Measurements from ENCODE around the gene HOOK2.

Gene HOOK2

GRCh38 chr19:12792051-12792852, 16.9 kb upstream of the HOOK2 start:
- Histone ChIP-seq H2BK12ac (ENCODE audit: low read length) (peak overlapping the region; percentile 9), H3K23ac (ENCODE audit: low read length) (no peak overlapping the region), H3K4me2 (ENCODE audit: low read length) (peak overlapping the region; percentile 96), H3K36me3 (ENCODE audit: control insufficient read depth in 1 of 2, insufficient read depth in 2 of 2, low read length in 2 of 2) (peaks cover 0 to 6% of the 10 kb centered on the region in 2 experiments), H3K18ac (ENCODE audit: low read length) (peak overlapping the region; percentile 62), H3K14ac (ENCODE audit: low read length) (peak overlapping the region; percentile 82), H2BK120ac (ENCODE audit: insufficient read depth, low read length, poor library complexity) (peak overlapping the region; percentile 64), H3K27me3 (ENCODE audit: insufficient read depth, low read length) (no peaks in the 10 kb centered on the region), H2BK5ac (ENCODE audit: low read depth, low read length, poor library complexity) (peak overlapping the region; percentile 83), H3K4ac (ENCODE audit: low read depth, low read length) (peak overlapping the region; percentile 89), H2AK5ac (ENCODE audit: low read length) (peak overlapping the region; percentile 50), H3K4me3 (ENCODE audit: low read depth, low read length) (peak overlapping the region; percentile 97), H3K4me1 (ENCODE audit: control insufficient read depth in 1 of 2, insufficient read depth in 2 of 2, low read length in 2 of 2) (peaks cover 25 to 26% of the 10 kb centered on the region in 2 experiments), H3K79me1 (ENCODE audit: low read length) (peaks cover 53% of the 10 kb centered on the region), H4K8ac (ENCODE audit: low read depth, low read length) (peak overlapping the region; percentile 77), H3K79me2 (ENCODE audit: control insufficient read depth, insufficient read depth, low read length, poor library complexity) (peaks cover 26% of the 10 kb centered on the region), H3K9ac (ENCODE audit: low read length) (peak overlapping the region; percentile 88), H3K9me3 (ENCODE audit: insufficient read depth, low read depth, low read length) (peaks cover 2% of the 10 kb centered on the region), H3K27ac (ENCODE audit: low read depth, low read length) (peak overlapping the region; percentile 87), H4K91ac (ENCODE audit: low read depth, low read length) (peak overlapping the region; percentile 49), H2AFZ (ENCODE audit: insufficient read depth, low read length, poor library complexity) (peak overlapping the region; percentile 15), H4K12ac (ENCODE audit: low read depth, low read length) (peak overlapping the region; percentile 49)
- no CpG with 5 or more reads among the region's 84 CpGs for WGBS (ENCODE audit: extremely low coverage, insufficient coverage, insufficient read length)
- DNase-seq: peak; percentile 60 to 73

GRCh38 chr19:12791345-12792050, 16.1 kb upstream of the HOOK2 start, which contains the start of gene JUNB:
Gene JUNB (plus strand): TSS chr19:12791486. CDS start chr19:12791772, 286 bp downstream.
- Histone ChIP-seq H4K8ac (ENCODE audit: low read depth, low read length) (peak within 1 kb of the TSS; percentile 96), H2AFZ (ENCODE audit: insufficient read depth, low read length, poor library complexity) (peak within 1 kb of the TSS; percentile 41), H2BK12ac (ENCODE audit: low read length) (peak within 1 kb of the TSS; percentile 69), H3K4me3 (ENCODE audit: low read depth, low read length) (peak within 1 kb of the TSS; percentile 97), H3K23ac (ENCODE audit: low read length) (no peak within 1 kb of the TSS), H4K91ac (ENCODE audit: low read depth, low read length) (peak within 1 kb of the TSS; percentile 84), H3K14ac (ENCODE audit: low read length) (peak within 1 kb of the TSS; percentile 82), H3K27me3 (ENCODE audit: insufficient read depth, low read length) (no peaks in the 10 kb centered on the region), H3K9me3 (ENCODE audit: insufficient read depth, low read depth, low read length) (peaks cover 2% of the 10 kb centered on the region), H2BK5ac (ENCODE audit: low read depth, low read length, poor library complexity) (peak within 1 kb of the TSS; percentile 90), H3K4me1 (ENCODE audit: control insufficient read depth in 1 of 2, insufficient read depth in 2 of 2, low read length in 2 of 2) (peaks cover 27 to 29% of the 10 kb centered on the region in 2 experiments), H3K18ac (ENCODE audit: low read length) (peak within 1 kb of the TSS; percentile 87), H3K27ac (ENCODE audit: low read depth, low read length) (peak within 1 kb of the TSS; percentile 96), H3K9ac (ENCODE audit: low read length) (peak within 1 kb of the TSS; percentile 88), H2AK5ac (ENCODE audit: low read length) (peak within 1 kb of the TSS; percentile 86), H2BK120ac (ENCODE audit: insufficient read depth, low read length, poor library complexity) (peak within 1 kb of the TSS; percentile 64), H3K4me2 (ENCODE audit: low read length) (peak within 1 kb of the TSS; percentile 96), H3K79me1 (ENCODE audit: low read length) (peaks cover 55% of the 10 kb centered on the region), H3K79me2 (ENCODE audit: control insufficient read depth, insufficient read depth, low read length, poor library complexity) (peaks cover 26% of the 10 kb centered on the region), H3K36me3 (ENCODE audit: control insufficient read depth in 1 of 2, insufficient read depth in 2 of 2, low read length in 2 of 2) (peaks cover 0 to 2% of the 10 kb centered on the region in 2 experiments), H3K4ac (ENCODE audit: low read depth, low read length) (peak within 1 kb of the TSS; percentile 89), H4K12ac (ENCODE audit: low read depth, low read length) (peak within 1 kb of the TSS; percentile 49)
- WGBS (ENCODE audit: extremely low coverage, insufficient coverage, insufficient read length): no CpG with 5 or more reads among the region's 73 CpGs
- DNase-seq: peak; percentile 94 to 98

GRCh38 chr19:12790628-12791344, 15.4 kb upstream of the HOOK2 start:
- peak overlapping the region; percentile 86 for H2AK5ac ChIP-seq (ENCODE audit: low read length)
- H3K27ac ChIP-seq (ENCODE audit: low read depth, low read length): peak overlapping the region; percentile 96
- peak overlapping the region; percentile 31 for H3K9ac ChIP-seq (ENCODE audit: low read length)
- H4K91ac ChIP-seq (ENCODE audit: low read depth, low read length): peak overlapping the region; percentile 84
- peak overlapping the region; percentile 96 for H4K8ac ChIP-seq (ENCODE audit: low read depth, low read length)
- H3K14ac ChIP-seq (ENCODE audit: low read length): peak overlapping the region; percentile 80
- DNase-seq: peak in 1 of 2 donors; percentile 26
- H3K79me1 ChIP-seq (ENCODE audit: low read length): peaks cover 62% of the 10 kb centered on the region
- peaks cover 32 to 36% of the 10 kb centered on the region in 2 experiments for H3K4me1 ChIP-seq (ENCODE audit: control insufficient read depth in 1 of 2, insufficient read depth in 2 of 2, low read length in 2 of 2)
- H3K4me2 ChIP-seq (ENCODE audit: low read length): peak overlapping the region; percentile 96
- peaks cover 2% of the 10 kb centered on the region for H3K9me3 ChIP-seq (ENCODE audit: insufficient read depth, low read depth, low read length)
- H3K4me3 ChIP-seq (ENCODE audit: low read depth, low read length): no peak overlapping the region
- peak overlapping the region; percentile 69 for H2BK12ac ChIP-seq (ENCODE audit: low read length)
- H2BK120ac ChIP-seq (ENCODE audit: insufficient read depth, low read length, poor library complexity): peak overlapping the region; percentile 57
- no peak overlapping the region for H3K23ac ChIP-seq (ENCODE audit: low read length)
- peak overlapping the region; percentile 5 for H4K12ac ChIP-seq (ENCODE audit: low read depth, low read length)
- WGBS (ENCODE audit: extremely low coverage, insufficient coverage, insufficient read length): no CpG with 5 or more reads among the region's 22 CpGs
- H2BK5ac ChIP-seq (ENCODE audit: low read depth, low read length, poor library complexity): peak overlapping the region; percentile 90
- H3K18ac ChIP-seq (ENCODE audit: low read length): peak overlapping the region; percentile 87
- H3K36me3 ChIP-seq (ENCODE audit: control insufficient read depth in 1 of 2, insufficient read depth in 2 of 2, low read length in 2 of 2): peaks cover 0 to 2% of the 10 kb centered on the region in 2 experiments
- H3K79me2 ChIP-seq (ENCODE audit: control insufficient read depth, insufficient read depth, low read length, poor library complexity): peaks cover 26% of the 10 kb centered on the region
- H3K4ac ChIP-seq (ENCODE audit: low read depth, low read length): peak overlapping the region; percentile 57
- H2AFZ ChIP-seq (ENCODE audit: insufficient read depth, low read length, poor library complexity): peak overlapping the region; percentile 41
- no peaks in the 10 kb centered on the region for H3K27me3 ChIP-seq (ENCODE audit: insufficient read depth, low read length)

All from trophoblast cell (in vitro differentiated cells and primary cell).